OCI-LY1 (cell line): ENCODE results near the gene EXT2.

Source experiments
- H2AFZ ChIP-seq: fragments of 200-600 bp; sonication (generic), shearing (Covaris generic); 2 replicates; pipeline ENCODE4 v1.6.0; 2014; ENCODE audit warnings: antibody characterized with exemption, mild to moderate bottlenecking, low read length
- H3F3A ChIP-seq: fragments of 200-600 bp; sonication (generic), shearing (Covaris generic); 2 replicates; pipeline ENCODE4 v1.6.0; 2014; ENCODE audit warnings: mild to moderate bottlenecking, antibody characterized with exemption, low read length, moderate library complexity; ENCODE audit not compliant: insufficient read depth
- H3K27ac ChIP-seq: fragments of 200-600 bp; sonication (generic); 2 replicates; pipeline ENCODE4 v1.5.1; 2014; ENCODE audit warnings: low read length, mixed run types, mild to moderate bottlenecking, low read depth; ENCODE audit not compliant: poor library complexity, severe bottlenecking
- H3K27me3 ChIP-seq: fragments of 200-600 bp; sonication (generic); 2 replicates; pipeline ENCODE4 v1.6.0; 2014; ENCODE audit warnings: antibody characterized with exemption, mild to moderate bottlenecking, low read length, moderate library complexity; ENCODE audit not compliant: insufficient read depth
- H3K36me3 ChIP-seq: fragments of 200-600 bp; sonication (generic); 2 replicates; pipeline ENCODE4 v1.6.1; 2014; ENCODE audit warnings: mild to moderate bottlenecking, antibody characterized with exemption, low read length, moderate library complexity, mixed read lengths; ENCODE audit not compliant: insufficient read depth
- H3K4me1 ChIP-seq: fragments of 200-600 bp; sonication (generic); 2 replicates; pipeline ENCODE4 v1.5.1; 2014; ENCODE audit warnings: mild to moderate bottlenecking, low read length, moderate library complexity; ENCODE audit not compliant: insufficient read depth, severe bottlenecking
- H3K4me2 ChIP-seq: fragments of 200-600 bp; sonication (generic), shearing (Covaris generic); 2 replicates; pipeline ENCODE4 v1.6.1; 2014; ENCODE audit warnings: low read length
- H3K4me3 ChIP-seq: fragments of 200-600 bp; sonication (generic); 2 replicates; pipeline ENCODE4 v1.5.1; 2014; ENCODE audit warnings: low read length, low read depth, mild to moderate bottlenecking, mixed read lengths; ENCODE audit not compliant: poor library complexity, severe bottlenecking
- H3K79me2 ChIP-seq: fragments of 200-600 bp; shearing (Covaris generic); 2 replicates; pipeline ENCODE4 v1.6.1; 2016; ENCODE audit warnings: mixed run types, low read length, mixed read lengths; ENCODE audit not compliant: insufficient read depth
- H3K9ac ChIP-seq: fragments of 200-600 bp; sonication (generic), shearing (Covaris generic); 2 replicates; pipeline ENCODE4 v1.6.1; 2014; ENCODE audit warnings: mild to moderate bottlenecking, low read length, mixed read lengths
- H3K9me2 ChIP-seq: fragments of 200-600 bp; sonication (generic), shearing (Covaris generic); 2 replicates; pipeline ENCODE4 v1.6.1; 2014; ENCODE audit warnings: low read depth, mild to moderate bottlenecking, low read length, mixed read lengths
- H3K9me3 ChIP-seq: fragments of 200-600 bp; shearing (Covaris generic); 2 replicates; pipeline ENCODE4 v1.6.1; 2014; ENCODE audit warnings: low read length, mixed read lengths
- H4K20me1 ChIP-seq: fragments of 200-600 bp; sonication (generic), shearing (Covaris generic); 2 replicates; pipeline ENCODE4 v1.6.0; 2016; ENCODE audit warnings: mild to moderate bottlenecking, low read length; ENCODE audit not compliant: insufficient read depth
- CTCF ChIP-seq: fragments of 200-600 bp; sonication (generic), shearing (Covaris generic); IDR thresholded peaks from 2 replicates; pipeline ENCODE4 v1.5.1; 2017; ENCODE audit warnings: mild to moderate bottlenecking, antibody characterized with exemption, low read length, moderate library complexity, mixed read lengths
- EZH2 ChIP-seq: fragments of 200-600 bp; sonication (generic), shearing (Covaris generic); IDR thresholded peaks from 2 replicates; pipeline ENCODE4 v1.8.0; 2017; ENCODE audit warnings: borderline replicate concordance, mixed run types, mild to moderate bottlenecking, antibody characterized with exemption, low read length, moderate library complexity, mixed read lengths

EXT2 gene

GRCh38 chr11:44198146-44198724 lies 102.8 kb downstream of the EXT2 start:
- H3K4me1 ChIP-seq = no peaks in the 10 kb centered on the region
- no peak overlapping the region for H3K27ac ChIP-seq
- H3K4me2 ChIP-seq = no peak overlapping the region
- no peaks in the 10 kb centered on the region for H3K27me3 ChIP-seq
- H3F3A ChIP-seq = no peaks in the 10 kb centered on the region
- H3K9me2 ChIP-seq = no peaks in the 10 kb centered on the region
- H3K79me2 ChIP-seq = no peaks in the 10 kb centered on the region
- TF ChIP-seq EZH2 (no peak), CTCF (no peak)
- H2AFZ ChIP-seq = no peak overlapping the region
- H3K9ac ChIP-seq = no peak overlapping the region
- H3K4me3 ChIP-seq = no peak overlapping the region
- H3K36me3 ChIP-seq = no peaks in the 10 kb centered on the region
- H4K20me1 ChIP-seq = no peaks in the 10 kb centered on the region
- H3K9me3 ChIP-seq = no peaks in the 10 kb centered on the region

- H2AFZ ChIP-seq = no peak overlapping the region
- no peaks in the 10 kb centered on the region for H3K9me3 ChIP-seq
- H3K9ac ChIP-seq = no peak overlapping the region
- no peaks in the 10 kb centered on the region for H3K36me3 ChIP-seq
- H3K79me2 ChIP-seq = no peaks in the 10 kb centered on the region
- H3K9me2 ChIP-seq = no peaks in the 10 kb centered on the region
- no peak for TF ChIP-seq CTCF
- TF ChIP-seq EZH2 = no peak
- H3K27ac ChIP-seq = no peak overlapping the region
- H3K27me3 ChIP-seq = no peaks in the 10 kb centered on the region
- no peak overlapping the region for H3K4me3 ChIP-seq
- H3F3A ChIP-seq = no peaks in the 10 kb centered on the region
- H4K20me1 ChIP-seq = no peaks in the 10 kb centered on the region
- H3K4me2 ChIP-seq = no peak overlapping the region
- H3K4me1 ChIP-seq = no peaks in the 10 kb centered on the region
These were observed 103.8 kb downstream of the EXT2 start for GRCh38 chr11:44199298-44199697.

- no peaks in the 10 kb centered on the region for H3K79me2 ChIP-seq
- no peak overlapping the region for H3K4me2 ChIP-seq
- no peaks in the 10 kb centered on the region for H3K9me2 ChIP-seq
- no peak overlapping the region for H2AFZ ChIP-seq
- H3K4me1 ChIP-seq = no peaks in the 10 kb centered on the region
- H3K9ac ChIP-seq = no peak overlapping the region
- H4K20me1 ChIP-seq = no peaks in the 10 kb centered on the region
- H3K36me3 ChIP-seq = no peaks in the 10 kb centered on the region
- H3K9me3 ChIP-seq = no peaks in the 10 kb centered on the region
- no peaks in the 10 kb centered on the region for H3F3A ChIP-seq
- no peak overlapping the region for H3K27ac ChIP-seq
- TF ChIP-seq CTCF = no peak
- no peak for TF ChIP-seq EZH2
- no peak overlapping the region for H3K4me3 ChIP-seq
- no peaks in the 10 kb centered on the region for H3K27me3 ChIP-seq
These were observed 104.3 kb downstream of the EXT2 start for GRCh38 chr11:44199816-44200215.
